OCI-LY1 (cell line): ENCODE measurements around the gene SEPTIN2.

Experiments used
- H2AFZ ChIP-seq: fragments of 200-600 bp; sonication (generic), shearing (Covaris generic); 2 replicates; pipeline ENCODE4 v1.6.0; 2014; ENCODE audit warnings: antibody characterized with exemption, mild to moderate bottlenecking, low read length
- H3F3A ChIP-seq: fragments of 200-600 bp; sonication (generic), shearing (Covaris generic); 2 replicates; pipeline ENCODE4 v1.6.0; 2014; ENCODE audit warnings: mild to moderate bottlenecking, antibody characterized with exemption, low read length, moderate library complexity; ENCODE audit not compliant: insufficient read depth
- H3K27ac ChIP-seq: fragments of 200-600 bp; sonication (generic); 2 replicates; pipeline ENCODE4 v1.5.1; 2014; ENCODE audit warnings: low read length, mixed run types, mild to moderate bottlenecking, low read depth; ENCODE audit not compliant: poor library complexity, severe bottlenecking
- H3K27me3 ChIP-seq: fragments of 200-600 bp; sonication (generic); 2 replicates; pipeline ENCODE4 v1.6.0; 2014; ENCODE audit warnings: antibody characterized with exemption, mild to moderate bottlenecking, low read length, moderate library complexity; ENCODE audit not compliant: insufficient read depth
- H3K36me3 ChIP-seq: fragments of 200-600 bp; sonication (generic); 2 replicates; pipeline ENCODE4 v1.6.1; 2014; ENCODE audit warnings: mild to moderate bottlenecking, antibody characterized with exemption, low read length, moderate library complexity, mixed read lengths; ENCODE audit not compliant: insufficient read depth
- H3K4me1 ChIP-seq: fragments of 200-600 bp; sonication (generic); 2 replicates; pipeline ENCODE4 v1.5.1; 2014; ENCODE audit warnings: mild to moderate bottlenecking, low read length, moderate library complexity; ENCODE audit not compliant: insufficient read depth, severe bottlenecking
- H3K4me2 ChIP-seq: fragments of 200-600 bp; sonication (generic), shearing (Covaris generic); 2 replicates; pipeline ENCODE4 v1.6.1; 2014; ENCODE audit warnings: low read length
- H3K4me3 ChIP-seq: fragments of 200-600 bp; sonication (generic); 2 replicates; pipeline ENCODE4 v1.5.1; 2014; ENCODE audit warnings: low read length, low read depth, mild to moderate bottlenecking, mixed read lengths; ENCODE audit not compliant: poor library complexity, severe bottlenecking
- H3K79me2 ChIP-seq: fragments of 200-600 bp; shearing (Covaris generic); 2 replicates; pipeline ENCODE4 v1.6.1; 2016; ENCODE audit warnings: mixed run types, low read length, mixed read lengths; ENCODE audit not compliant: insufficient read depth
- H3K9ac ChIP-seq: fragments of 200-600 bp; sonication (generic), shearing (Covaris generic); 2 replicates; pipeline ENCODE4 v1.6.1; 2014; ENCODE audit warnings: mild to moderate bottlenecking, low read length, mixed read lengths
- H3K9me2 ChIP-seq: fragments of 200-600 bp; sonication (generic), shearing (Covaris generic); 2 replicates; pipeline ENCODE4 v1.6.1; 2014; ENCODE audit warnings: low read depth, mild to moderate bottlenecking, low read length, mixed read lengths
- H3K9me3 ChIP-seq: fragments of 200-600 bp; shearing (Covaris generic); 2 replicates; pipeline ENCODE4 v1.6.1; 2014; ENCODE audit warnings: low read length, mixed read lengths
- H4K20me1 ChIP-seq: fragments of 200-600 bp; sonication (generic), shearing (Covaris generic); 2 replicates; pipeline ENCODE4 v1.6.0; 2016; ENCODE audit warnings: mild to moderate bottlenecking, low read length; ENCODE audit not compliant: insufficient read depth
- EZH2 ChIP-seq: fragments of 200-600 bp; sonication (generic), shearing (Covaris generic); IDR thresholded peaks from 2 replicates; pipeline ENCODE4 v1.8.0; 2017; ENCODE audit warnings: borderline replicate concordance, mixed run types, mild to moderate bottlenecking, antibody characterized with exemption, low read length, moderate library complexity, mixed read lengths
- TF ChIP-seq, protein P1 (sequence below): fragments of 200-600 bp; sonication (generic), shearing (Covaris generic); IDR thresholded peaks from 2 replicates; pipeline ENCODE4 v1.5.1; 2017; ENCODE audit warnings: mild to moderate bottlenecking, antibody characterized with exemption, low read length, moderate library complexity, mixed read lengths

SEPTIN2 gene

DNA sequence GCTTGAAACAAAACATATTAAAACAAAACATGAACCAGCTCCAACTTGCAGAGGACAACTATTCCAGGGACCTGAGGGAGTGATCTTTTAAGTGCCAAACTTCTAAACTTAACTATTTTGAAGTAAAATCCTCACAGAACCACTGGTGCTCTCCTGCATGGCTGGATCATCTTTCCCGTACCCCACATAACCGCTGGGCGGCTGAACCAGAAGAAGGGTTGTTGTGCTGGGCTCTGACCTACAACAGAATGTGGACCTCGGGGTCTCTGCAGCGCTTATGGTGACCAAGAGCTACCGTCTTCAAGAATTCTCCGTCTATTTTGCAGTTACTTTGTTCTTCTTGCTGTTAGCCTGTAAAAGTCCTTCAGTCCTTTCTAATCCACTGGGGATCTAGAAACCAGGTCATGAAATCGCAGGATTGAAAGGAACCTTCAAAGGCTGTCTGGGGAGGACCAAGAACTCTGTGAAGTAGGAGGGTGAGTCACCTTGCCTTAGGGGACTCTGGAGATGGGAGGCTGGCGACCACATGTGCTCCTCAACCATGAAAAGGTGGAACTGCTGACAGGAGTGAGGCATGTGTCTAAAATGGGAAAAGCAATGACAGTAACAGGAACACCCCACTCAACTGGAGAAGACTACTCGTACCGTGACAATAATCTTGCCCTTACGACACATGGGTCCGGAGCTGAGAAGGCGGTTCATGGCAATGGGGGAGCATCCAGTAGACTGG, 46.8 kb upstream of the SEPTIN2 start:
- no peaks in the 10 kb centered on the region for H3K9me2 ChIP-seq
- TF ChIP-seq, protein P1, sequence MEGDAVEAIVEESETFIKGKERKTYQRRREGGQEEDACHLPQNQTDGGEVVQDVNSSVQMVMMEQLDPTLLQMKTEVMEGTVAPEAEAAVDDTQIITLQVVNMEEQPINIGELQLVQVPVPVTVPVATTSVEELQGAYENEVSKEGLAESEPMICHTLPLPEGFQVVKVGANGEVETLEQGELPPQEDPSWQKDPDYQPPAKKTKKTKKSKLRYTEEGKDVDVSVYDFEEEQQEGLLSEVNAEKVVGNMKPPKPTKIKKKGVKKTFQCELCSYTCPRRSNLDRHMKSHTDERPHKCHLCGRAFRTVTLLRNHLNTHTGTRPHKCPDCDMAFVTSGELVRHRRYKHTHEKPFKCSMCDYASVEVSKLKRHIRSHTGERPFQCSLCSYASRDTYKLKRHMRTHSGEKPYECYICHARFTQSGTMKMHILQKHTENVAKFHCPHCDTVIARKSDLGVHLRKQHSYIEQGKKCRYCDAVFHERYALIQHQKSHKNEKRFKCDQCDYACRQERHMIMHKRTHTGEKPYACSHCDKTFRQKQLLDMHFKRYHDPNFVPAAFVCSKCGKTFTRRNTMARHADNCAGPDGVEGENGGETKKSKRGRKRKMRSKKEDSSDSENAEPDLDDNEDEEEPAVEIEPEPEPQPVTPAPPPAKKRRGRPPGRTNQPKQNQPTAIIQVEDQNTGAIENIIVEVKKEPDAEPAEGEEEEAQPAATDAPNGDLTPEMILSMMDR = no peak
- no peak for TF ChIP-seq EZH2

GRCh38 chr2:241269707-241270520, 45.8 kb upstream of the SEPTIN2 start:
- peaks cover 14% of the 10 kb centered on the region for H3K4me1 ChIP-seq
- H2AFZ ChIP-seq = no peak overlapping the region
- H3K4me3 ChIP-seq = no peak overlapping the region
- no peaks in the 10 kb centered on the region for H3F3A ChIP-seq
- TF ChIP-seq, protein P1 = no peak
- no peak for TF ChIP-seq EZH2
- H3K79me2 ChIP-seq = no peaks in the 10 kb centered on the region
- H3K9me3 ChIP-seq = no peaks in the 10 kb centered on the region
- no peaks in the 10 kb centered on the region for H3K27me3 ChIP-seq
- no peaks in the 10 kb centered on the region for H4K20me1 ChIP-seq
- H3K9me2 ChIP-seq = no peaks in the 10 kb centered on the region
- no peak overlapping the region for H3K27ac ChIP-seq
- no peak overlapping the region for H3K4me2 ChIP-seq
- H3K9ac ChIP-seq = no peak overlapping the region
- H3K36me3 ChIP-seq = peaks cover 14% of the 10 kb centered on the region

More for the DNA sequence above, 46.8 kb upstream of the SEPTIN2 start:
- H3K79me2 ChIP-seq = no peaks in the 10 kb centered on the region
- H3K4me2 ChIP-seq = no peak overlapping the region
- H3K4me3 ChIP-seq = no peak overlapping the region
- H3K4me1 ChIP-seq = peaks cover 14% of the 10 kb centered on the region
- no peak overlapping the region for H3K27ac ChIP-seq
- H3K27me3 ChIP-seq = no peaks in the 10 kb centered on the region
- H3K36me3 ChIP-seq = peaks cover 21% of the 10 kb centered on the region
- H4K20me1 ChIP-seq = no peaks in the 10 kb centered on the region
- H3F3A ChIP-seq = no peaks in the 10 kb centered on the region
- H3K9ac ChIP-seq = no peak overlapping the region
- no peaks in the 10 kb centered on the region for H3K9me3 ChIP-seq
- H2AFZ ChIP-seq = no peak overlapping the region

GRCh38 chr2:241270531-241270930, 45.2 kb upstream of the SEPTIN2 start:
- no peaks in the 10 kb centered on the region for H3K27me3 ChIP-seq
- no peak overlapping the region for H3K27ac ChIP-seq
- no peaks in the 10 kb centered on the region for H3F3A ChIP-seq
- H3K9me2 ChIP-seq = no peaks in the 10 kb centered on the region
- no peaks in the 10 kb centered on the region for H3K9me3 ChIP-seq
- H3K4me3 ChIP-seq = no peak overlapping the region
- no peak for TF ChIP-seq EZH2
- TF ChIP-seq, protein P1 = no peak
- no peaks in the 10 kb centered on the region for H3K79me2 ChIP-seq
- H3K36me3 ChIP-seq = peaks cover 14% of the 10 kb centered on the region
- H2AFZ ChIP-seq = no peak overlapping the region
- peaks cover 14% of the 10 kb centered on the region for H3K4me1 ChIP-seq
- no peak overlapping the region for H3K4me2 ChIP-seq
- H3K9ac ChIP-seq = no peak overlapping the region
- no peaks in the 10 kb centered on the region for H4K20me1 ChIP-seq
